IPS DF 19.7 (cell line): ENCODE measurements around the gene NUMBL.
A peak's percentile ranks its signal among the peaks of the same experiment; 100 is the strongest.

Experiments used
- DNase-seq: peaks from one replicate; pipeline ENCODE4 v3.0.0-alpha.2; 2013; ENCODE audit warnings: low read depth, low spot score

The NUMBL gene

GRCh38 chr19:40690693-40691420 is 406 bp upstream of the NUMBL start:
- DNase-seq: peak; percentile 56

GRCh38 chr19:40689339-40690049 is 957 bp downstream of the NUMBL start:
- no peak for DNase-seq

- DNase-seq: no peak
Measured at GRCh38 chr19:40688987-40689338, 1.5 kb downstream of the NUMBL start.

- DNase-seq: no peak
Measured at GRCh38 chr19:40688309-40688708, 2.1 kb downstream of the NUMBL start.

GRCh38 chr19:40687525-40688016 is 2.9 kb downstream of the NUMBL start:
- no peak for DNase-seq

- DNase-seq: no peak
Measured at GRCh38 chr19:40686882-40687524, 3.4 kb downstream of the NUMBL start.

GRCh38 chr19:40685563-40685962 is 4.9 kb downstream of the NUMBL start:
- DNase-seq: no peak

GRCh38 chr19:40685016-40685526 is 5.4 kb downstream of the NUMBL start:
- DNase-seq: no peak

GRCh38 chr19:40684280-40684679 is 6.2 kb downstream of the NUMBL start:
- no peak for DNase-seq

- no peak for DNase-seq
Measured at GRCh38 chr19:40683437-40683836, 7.0 kb downstream of the NUMBL start.

- no peak for DNase-seq
Measured at GRCh38 chr19:40682431-40682964, 8.0 kb downstream of the NUMBL start.

GRCh38 chr19:40681039-40681438 is 9.4 kb downstream of the NUMBL start:
- no peak for DNase-seq

GRCh38 chr19:40677156-40677555 is 13.3 kb downstream of the NUMBL start:
- DNase-seq: no peak

- DNase-seq: no peak
Measured at GRCh38 chr19:40674291-40674690, 16.2 kb downstream of the NUMBL start.

- no peak for DNase-seq
Measured at GRCh38 chr19:40673397-40673796, 17.1 kb downstream of the NUMBL start.

- no peak for DNase-seq
Measured at GRCh38 chr19:40672573-40673299, 17.7 kb downstream of the NUMBL start.

- no peak for DNase-seq
Measured at GRCh38 chr19:40672038-40672437, 18.4 kb downstream of the NUMBL start.

- no peak for DNase-seq
Measured at GRCh38 chr19:40671404-40671803, 19.0 kb downstream of the NUMBL start.

GRCh38 chr19:40668991-40669614 is 21.3 kb downstream of the NUMBL start:
- no peak for DNase-seq

- DNase-seq: no peak
Measured at GRCh38 chr19:40667602-40668001, 22.8 kb downstream of the NUMBL start.

GRCh38 chr19:40666803-40667438 is 23.5 kb downstream of the NUMBL start:
- no peak for DNase-seq
